T-helper 1 cell (primary cell): Measurements from ENCODE around the gene FGD6.
"Not testable (repeated sequence)": the region's sequence is repeated elsewhere in the genome, so short reads cannot be mapped to it uniquely, and the experiment has no call there.

Experiments
- DNase-seq, 5 donors: peaks; one replicate each; pipeline ENCODE4 v3.0.0-alpha.2; 2012 to 2020

Gene FGD6

DNA sequence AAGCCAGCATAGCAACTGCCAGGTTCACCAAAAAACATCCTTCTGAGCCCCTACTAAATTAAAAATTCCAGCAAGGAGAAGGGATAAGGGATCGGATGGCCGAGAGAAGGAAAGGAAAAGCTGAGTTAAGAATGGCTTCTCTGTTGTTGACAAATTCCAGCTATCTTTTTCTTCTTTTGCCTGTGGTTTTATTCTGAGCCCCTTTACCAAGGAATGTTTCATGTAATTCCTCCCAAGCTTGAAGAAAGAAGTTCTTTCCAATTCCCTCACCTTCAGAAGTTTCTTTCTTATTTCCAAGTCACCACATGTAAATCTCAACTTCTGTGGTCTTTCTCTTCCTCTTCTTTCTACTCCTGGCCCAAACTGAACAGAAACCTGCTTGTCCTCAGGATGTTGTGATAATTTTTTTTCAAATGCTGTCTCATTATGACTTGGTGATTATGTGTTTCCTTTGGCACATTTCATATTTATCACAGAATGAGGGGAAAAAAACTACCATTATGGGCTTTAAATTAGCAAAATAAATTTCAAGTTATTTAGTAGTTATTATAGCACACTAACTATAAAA lies 40.0 kb downstream of the FGD6 start:
- no peak for DNase-seq

DNA sequence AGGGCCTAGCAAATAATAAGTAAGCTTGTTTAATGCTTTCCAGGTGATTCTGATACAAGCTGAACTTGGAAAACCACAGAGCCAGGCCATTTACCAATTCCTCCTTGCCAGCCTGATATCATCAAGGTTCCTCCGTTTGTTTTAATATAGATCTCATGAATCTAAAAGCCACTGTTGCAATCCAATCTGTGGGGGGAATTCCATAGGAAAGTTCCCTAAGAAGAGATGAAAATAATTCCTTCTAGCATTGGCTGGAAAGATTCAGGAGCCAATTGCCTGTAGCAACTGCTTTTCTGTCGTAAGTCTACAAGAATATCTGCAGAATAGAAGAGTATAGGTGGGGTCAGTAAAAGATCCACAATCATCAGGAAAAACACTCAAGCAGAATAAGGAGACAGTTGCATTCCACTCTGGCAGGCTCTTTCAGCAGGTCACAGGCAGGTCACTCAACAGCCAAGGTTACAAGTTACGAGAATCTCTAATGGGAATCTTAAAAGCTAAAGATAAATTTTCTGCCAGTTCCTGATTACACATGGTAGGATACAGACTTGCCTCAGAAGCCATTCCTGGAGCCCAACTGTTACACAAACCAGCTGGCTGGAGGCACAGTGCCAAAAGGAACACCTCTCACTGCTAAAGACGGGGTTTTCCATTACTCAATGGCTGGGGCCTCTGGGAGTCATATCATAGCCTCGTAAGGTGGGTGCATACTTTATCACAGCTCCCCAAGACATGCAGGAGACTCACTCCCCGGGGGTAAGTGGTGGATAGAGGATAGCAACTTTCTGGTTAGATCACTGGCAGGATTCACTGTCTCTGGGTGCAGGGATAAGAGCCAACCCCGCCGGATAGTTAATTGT lies 43.6 kb downstream of the FGD6 start:
- no peak for DNase-seq

DNA sequence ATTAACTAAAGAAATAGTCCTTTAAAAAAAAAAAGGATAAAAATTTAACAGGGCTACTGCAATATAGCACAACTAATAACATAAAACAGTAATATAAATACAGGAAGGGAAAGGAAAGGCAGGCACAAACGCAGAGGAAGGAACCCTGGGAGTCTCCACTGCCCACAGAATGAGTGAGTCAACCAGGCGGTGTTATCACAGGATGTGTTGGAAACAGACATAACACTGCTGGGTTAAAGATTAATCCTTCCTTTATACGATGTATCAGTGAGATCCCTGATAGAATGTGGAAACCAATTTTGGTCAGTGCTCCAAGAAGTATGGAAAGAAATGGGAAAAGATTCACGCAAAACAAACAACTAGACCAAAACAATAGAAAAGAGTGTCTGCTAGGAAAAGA lies 47.9 kb downstream of the FGD6 start:
- DNase-seq, result no peak

DNA sequence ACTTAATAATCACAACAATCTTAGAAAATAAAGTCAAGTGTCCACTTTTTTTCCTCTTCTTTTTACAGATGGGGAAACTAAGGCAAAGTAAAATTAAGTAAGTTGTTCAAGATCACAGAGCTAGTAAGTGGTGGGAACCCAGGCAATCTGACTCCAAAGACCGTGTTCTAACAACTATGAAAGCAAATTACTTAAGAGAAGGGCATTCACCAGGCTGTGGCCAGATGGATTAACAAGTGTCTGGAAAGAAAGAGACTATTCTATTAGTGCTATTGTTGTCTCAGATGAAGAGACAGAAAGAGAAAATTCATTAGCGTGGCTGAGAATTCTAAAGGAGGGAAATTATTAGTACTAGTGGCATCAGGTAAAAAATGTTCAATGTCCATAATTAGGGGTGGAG lies 48.5 kb downstream of the FGD6 start:
- DNase-seq, result no peak

DNA sequence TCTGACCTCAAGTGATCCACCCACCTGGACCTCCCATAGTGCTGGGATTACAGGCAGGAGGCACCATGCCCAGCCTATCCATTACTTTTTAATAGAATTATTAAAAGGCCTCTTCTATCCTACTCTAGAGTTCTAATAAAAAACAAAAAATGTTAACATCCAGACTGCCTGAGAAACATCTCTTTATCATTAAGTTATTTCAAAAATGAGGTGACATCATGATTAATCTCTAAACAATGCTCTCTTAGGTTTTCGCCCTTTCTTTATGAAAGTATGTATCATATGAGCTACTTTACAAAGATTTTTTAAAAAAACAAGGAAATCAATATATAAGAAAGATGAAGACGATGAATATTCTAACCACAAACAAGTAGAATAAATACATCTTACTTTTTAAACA lies 52.6 kb downstream of the FGD6 start:
- no peak for DNase-seq

DNA sequence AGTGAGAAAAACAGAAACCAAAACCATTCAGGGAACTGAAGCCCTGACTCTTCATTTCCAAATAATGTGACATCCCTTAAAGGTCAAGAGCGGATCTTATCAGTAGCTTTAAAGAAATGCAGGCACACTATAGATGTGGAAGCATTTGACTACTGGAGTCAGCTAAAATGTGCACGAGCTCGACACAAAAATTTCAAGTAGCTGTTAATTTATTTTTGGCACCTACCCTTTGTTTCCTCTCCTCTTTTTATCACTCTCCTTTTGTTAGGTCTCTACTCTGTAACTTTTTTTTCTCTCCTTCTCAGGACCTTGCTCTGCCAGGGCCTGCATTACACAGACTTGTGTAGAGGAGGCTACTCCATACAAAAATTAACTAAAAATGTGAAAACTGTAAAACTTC lies 58.3 kb downstream of the FGD6 start:
- DNase-seq, result no peak

DNA sequence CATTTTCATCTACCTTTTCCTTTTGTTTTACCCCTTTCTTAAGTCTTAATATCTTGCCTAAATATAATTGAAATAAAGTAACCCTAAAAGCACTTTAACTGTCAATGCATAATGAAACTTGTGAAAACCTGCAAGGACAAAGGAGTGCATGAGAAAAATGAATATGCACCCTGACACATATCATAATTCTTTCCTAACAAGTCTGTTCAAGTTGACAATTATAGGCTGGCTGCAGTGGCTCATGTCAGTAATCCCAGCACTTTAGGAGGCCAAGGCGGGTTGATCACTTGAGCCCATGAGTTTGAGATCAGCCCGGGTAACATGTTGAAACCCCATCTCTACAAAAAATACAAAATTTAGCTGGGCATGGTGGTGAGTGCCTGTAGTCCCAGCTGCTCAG lies 65.4 kb downstream of the FGD6 start:
- no peak for DNase-seq

DNA sequence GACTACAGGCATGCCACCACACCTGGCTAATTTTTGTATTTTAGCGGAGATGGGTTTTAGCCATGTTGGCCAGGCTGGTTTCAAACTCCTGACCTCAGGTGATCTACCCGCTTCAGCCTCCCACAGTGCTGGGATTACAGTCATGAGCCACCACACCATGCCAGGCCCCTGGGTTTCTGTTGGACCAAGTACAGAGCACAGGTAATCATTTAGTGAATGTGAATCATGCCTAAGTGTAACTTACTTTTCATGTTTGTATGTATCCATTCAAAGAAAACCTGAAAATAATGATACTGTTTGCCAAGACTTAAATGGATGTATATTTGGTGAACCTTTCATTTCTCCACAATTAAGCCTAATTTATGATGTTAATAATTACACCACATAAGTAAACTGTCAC lies 65.9 kb downstream of the FGD6 start:
- no peak for DNase-seq

DNA sequence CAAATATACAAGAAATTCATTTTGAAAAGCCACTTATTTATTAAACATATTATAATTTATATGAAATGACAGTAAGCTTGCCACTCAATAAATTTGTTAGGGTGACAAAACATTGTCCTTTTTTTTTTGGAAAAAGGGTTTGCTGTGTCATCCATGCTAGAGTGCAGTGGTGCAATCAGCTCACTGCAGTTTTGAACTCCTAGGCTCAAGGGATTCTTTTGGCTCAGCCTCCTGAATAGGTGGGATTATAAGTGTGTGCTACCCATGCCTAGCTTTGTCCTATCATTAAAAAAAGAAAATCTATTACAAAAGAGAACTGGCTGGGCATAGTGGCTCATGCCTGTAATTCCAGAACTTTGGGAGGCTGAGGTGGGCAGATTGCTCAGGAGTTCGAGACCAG lies 66.8 kb downstream of the FGD6 start:
- no peak for DNase-seq

DNA sequence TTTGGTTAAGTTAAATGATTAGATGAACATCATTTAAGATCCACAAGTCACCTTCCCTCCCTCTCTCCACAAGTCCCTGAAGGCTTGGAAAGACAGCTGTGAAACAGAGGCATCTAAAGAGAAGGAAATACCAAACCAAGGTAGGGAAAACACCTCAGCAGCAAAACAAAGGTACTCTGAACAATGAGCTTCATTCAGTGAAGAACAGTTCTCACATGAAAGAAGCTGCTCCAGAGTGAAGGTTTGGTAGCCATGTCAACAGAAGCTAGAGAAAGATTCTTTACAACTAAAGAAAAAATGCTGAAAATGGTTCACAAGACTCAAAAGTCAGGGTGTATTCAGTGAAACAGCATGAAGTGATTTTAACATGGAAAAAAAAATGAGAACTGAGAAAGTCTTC lies 69.4 kb downstream of the FGD6 start:
- DNase-seq, result no peak

DNA sequence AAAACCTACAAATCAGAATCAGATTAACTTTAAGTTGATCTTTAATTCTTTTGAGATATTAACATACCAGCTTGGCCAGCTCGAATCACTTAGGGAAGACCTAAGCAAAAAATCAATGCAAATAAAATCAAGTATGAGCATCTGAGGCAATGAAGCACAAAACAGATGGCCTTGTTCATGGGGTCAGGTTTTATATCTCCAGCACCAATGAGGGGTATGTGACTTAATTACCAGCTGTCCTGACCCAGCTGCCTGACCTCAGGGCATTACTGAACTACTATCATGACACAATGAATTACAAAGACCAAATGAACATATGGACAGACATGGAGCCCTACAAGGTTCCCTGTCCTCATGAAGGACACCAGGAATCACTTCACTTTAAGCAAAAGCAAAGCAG lies 70.5 kb downstream of the FGD6 start:
- DNase-seq, result no peak

DNA sequence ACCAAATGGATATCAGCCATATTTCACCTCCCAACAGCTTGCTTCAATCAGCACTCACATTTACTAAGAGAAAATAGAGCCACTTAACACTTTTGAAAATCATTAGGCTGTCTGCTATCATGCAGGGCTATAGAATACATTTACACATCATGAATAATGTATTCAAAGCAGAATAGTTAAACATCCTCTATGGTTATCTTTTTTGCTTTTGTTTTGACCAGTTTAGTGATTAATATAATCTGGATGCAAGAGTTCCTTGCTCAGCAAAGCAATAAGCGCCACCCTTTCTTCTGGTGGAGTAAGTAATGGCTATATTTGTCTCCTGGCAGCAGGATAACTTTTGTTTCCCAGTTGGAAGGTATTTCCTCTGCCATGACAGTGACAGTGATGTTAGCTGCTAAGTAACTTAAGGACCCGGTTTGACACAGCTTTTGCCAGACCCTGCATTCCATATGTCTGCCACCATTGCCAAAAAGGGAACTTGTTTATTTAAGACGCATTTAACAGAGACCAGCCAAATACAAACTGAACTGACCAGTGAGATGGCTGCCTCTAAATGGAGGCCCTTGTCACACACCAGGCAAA lies 73.6 kb downstream of the FGD6 start:
- DNase-seq, result no peak

DNA sequence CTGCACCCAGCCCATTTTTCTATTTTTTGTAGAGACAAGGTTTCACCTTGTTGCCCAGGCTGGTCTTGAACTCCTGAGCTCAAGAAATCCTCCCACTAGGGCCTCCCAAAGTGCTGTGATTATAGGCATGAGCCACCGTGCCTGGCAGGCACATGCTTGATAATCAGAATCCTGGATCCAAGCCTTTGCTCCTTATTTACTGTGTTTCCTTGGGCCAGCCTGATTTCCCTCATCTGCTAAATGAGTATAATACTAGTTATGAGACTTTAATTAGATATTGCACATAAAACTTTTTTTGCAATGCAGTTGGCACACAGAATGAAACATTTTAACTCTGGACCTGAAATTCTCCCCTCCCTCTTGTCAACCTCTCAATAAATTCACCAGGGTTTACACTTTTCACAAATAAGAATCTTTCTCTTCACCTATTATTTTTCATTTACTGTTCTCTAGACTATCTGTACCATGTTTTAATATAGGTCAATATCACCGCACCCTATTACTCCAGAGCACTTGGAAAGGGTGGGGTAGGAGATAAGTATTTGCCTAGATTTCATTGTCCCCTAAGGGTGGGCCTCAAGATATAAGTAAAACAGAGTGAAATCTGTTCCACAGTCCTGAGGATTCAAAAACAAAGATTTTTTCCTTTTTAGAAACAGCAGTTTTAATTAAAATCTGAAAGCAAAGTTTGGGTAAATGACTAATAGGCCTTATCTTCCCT lies 74.7 kb downstream of the FGD6 start:
- DNase-seq, result no peak

DNA sequence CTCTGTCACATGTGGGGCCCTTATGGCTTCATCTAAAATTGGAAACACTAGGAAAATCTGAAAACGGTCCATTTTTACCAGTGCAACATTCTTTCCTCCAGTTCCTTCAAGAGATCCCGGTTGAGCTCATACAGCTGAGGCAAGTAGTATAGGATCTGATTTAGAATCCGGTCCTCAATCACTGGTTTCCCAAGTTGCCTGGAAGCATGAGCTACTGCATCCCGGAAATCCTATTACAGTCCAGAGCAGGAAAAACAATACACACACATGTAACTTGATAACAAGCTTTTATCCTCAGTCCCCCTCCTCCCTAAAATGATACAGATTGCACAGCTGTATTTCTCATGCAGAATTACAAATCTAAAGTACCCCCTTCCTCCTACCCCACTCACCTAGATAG lies 76.0 kb downstream of the FGD6 start:
- DNase-seq, result no peak

DNA sequence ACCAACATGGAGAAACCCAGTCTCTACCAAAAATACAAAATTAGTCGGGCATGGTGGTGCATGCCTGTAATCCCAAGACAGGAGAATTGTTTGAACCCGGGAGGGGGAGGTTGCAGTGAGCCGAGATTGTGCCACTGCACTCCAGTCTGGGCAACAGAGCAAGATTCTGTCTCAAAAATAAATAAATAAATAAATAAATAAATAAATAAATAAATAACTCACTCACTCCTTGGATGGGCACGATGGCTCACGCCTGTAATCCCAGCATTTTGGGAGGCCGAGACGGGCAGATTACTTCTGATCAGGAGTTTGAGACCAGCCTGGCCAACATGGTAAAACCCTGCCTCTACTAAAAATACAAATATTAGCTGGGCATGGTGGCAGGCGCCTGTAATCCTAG lies 79.2 kb downstream of the FGD6 start:
- DNase-seq, result not testable (repeated sequence)

DNA sequence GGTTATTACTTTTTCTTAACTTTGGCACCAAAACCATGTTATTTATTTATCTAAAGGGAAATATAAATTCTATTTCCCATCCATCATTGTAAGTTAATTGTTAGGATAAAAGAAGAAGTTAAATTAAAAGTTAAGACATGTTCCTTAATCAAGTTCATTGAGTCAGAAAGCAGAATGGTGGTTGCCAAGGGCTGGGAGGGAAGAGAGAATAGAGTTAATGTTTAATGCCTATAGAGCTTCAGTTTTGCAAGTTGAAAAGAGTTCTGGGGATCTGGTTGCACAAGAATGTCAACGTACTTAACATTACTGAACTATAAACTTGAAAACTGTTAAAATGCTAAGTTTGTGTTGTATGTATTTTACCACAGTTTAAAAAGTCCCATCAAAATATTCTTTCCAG lies 80.7 kb downstream of the FGD6 start:
- DNase-seq, result no peak

DNA sequence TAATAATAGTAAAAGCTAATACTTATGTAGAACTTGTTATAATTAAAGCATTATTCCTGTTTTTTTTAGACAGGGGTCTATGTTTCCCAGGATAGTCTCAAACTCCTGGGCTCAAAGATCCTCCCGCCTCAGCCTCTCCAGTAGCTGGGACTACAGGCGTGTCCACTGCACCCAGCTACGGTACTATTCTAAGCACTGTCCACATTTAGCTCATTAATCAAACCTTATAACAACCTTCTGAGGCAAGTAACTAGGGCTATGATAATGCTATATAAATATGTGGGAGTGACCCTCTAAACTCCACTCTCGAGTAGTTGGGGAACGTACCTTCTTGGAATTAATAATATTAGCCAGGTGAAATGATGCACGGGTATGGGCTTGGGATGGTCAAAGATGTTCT lies 83.2 kb downstream of the FGD6 start:
- DNase-seq, result no peak

DNA sequence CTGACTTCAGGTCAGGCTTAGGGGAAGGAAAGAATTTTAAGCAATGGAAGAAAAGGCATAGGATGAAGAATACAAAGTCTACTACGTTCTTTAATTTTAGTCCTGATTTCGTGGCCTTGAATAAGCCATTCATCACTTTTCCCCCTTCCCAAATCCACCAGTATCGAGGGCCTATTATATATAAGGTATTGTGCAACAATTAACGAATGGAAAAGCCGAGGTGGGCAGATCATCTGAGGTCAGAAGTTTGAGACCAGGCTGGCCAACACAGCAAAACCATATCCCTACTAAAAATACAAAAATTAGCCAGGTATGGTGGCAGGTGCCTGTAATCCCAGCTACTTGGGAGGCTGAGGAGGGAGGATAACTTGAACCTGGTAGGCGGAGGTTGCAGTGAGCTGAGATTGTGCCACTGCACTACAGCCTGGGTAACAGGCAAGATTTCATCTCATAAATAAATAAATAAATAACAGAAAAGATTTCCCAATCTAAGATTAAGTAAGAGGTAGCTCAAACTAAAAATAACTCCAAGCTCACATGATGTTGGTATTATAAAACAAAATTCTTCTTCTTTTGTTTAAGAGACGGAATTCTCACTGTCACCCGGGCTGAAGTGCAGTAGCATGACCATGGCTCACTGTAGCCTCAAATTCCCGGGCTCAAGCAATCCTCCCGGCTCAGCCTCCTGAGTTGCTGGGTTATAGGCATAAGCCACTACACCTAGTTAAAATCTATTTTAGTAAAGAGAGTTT lies 85.5 kb downstream of the FGD6 start:
- DNase-seq, result no peak

DNA sequence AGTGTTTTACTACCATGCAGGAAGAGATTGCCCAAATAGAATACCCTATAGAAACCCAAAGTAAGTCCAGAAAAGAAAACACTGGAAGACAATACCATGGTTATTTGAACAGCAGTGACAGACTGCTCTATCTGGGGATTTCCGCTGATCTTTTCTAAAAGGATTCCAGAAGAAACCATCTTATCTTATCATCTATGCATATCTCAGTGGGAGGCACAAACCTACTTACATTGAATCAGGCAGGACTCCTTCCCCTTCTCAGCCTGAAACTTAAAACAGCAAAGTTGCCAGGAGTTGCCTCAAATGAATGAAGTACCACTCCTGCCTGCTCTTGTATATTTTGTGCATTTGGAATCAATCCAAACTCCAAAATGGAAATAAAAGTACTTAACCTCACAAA lies 87.2 kb downstream of the FGD6 start:
- DNase-seq, result no peak

DNA sequence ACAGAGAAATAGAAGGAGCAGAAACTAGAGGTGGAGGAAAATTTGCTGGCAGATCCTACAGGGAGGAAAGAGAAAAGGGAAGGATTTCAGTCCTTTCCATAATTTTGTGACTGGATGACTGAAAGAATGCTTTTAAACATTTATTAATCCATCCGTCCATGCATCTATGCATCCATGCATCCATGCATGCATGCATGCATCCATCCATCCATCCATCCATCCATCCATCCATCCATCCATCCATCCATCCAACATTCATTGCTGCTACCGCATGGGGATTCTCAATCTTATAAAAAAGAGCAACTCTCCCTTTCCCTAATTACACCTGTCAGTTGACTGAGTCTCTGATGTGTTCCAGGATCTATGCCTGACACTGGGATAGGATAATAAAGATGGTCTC lies 88.2 kb downstream of the FGD6 start:
- DNase-seq, result no peak

DNA sequence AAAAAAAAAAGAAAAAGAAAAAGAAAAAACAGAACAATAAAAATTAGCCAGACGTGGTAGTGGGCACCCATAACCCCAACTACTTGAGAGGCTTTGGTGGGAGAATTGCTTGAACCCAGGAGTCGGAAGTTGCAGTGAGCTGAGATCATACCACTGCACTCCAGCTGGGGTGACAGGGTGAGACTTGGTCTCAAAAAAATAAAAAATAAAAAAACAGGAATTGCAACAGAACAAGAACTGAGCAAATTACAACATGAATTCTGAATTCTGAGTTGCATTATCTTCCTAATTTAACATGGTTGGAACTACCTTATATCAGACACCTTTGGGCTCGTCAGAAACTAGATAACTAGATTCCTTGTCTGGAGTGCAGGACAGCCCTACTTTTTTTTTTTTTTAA lies 90.5 kb downstream of the FGD6 start:
- no peak for DNase-seq

DNA sequence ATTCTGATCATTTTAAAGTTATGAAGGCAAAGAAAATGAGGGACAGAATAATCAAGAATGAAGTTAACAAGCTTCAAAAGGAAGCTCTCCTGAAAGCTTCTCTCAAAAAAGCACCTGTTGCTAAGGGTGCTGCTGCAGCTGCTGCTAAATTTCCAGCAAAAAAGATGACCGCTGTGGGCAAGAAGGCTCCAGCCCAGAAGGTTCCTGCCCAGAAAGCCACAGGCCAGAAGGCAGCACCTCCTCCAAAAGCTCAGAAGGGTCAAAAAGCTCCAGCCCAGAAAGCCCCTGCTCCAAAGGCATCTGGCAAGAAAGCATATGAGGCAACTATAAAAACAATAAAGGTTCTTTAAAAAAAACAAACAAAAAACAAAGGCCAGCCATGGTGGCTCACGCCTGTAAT lies 91.2 kb downstream of the FGD6 start:
- no peak for DNase-seq

DNA sequence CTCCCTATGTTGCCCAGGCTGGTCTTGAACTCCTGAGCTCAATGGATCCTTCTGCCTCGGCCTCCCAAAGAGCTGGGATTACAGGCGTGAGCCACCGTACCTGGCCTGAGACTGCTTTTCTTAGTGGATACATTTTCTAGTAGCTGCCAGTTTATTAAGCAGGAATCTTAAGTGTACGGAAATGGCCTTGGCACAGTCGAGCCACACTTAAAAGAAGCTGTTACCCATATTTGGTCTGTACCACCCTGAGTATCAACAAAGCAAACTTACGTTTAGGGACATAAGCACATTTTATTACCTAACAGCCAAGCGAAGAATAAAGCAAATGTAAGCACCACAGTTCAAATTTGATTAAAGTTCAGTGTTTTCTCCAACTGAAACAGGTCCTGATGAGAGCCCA lies 93.2 kb downstream of the FGD6 start:
- no peak for DNase-seq
